ENCODE results near the gene IPO9.

Gene IPO9

DNA sequence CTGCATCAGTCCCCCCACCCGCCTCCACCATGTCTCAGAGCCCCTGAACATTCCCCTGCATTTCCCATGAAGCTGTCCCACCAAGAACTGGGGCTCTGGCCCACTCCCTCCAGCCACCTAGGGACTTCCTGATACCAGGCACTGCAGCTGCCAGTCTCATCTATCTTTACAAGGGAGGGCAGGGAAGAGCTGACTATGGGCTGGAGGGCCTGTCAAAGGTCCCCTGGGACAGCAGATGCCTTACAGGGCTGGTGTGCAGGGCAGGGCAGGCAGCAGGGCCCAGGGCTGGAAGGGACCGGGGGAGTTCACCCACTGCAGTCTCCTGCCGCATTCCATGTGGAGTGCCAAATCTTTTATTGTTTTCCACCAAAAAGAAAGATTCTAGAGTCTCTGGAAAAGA lies 77.4 kb downstream of the IPO9 start:
- DNase-seq (ENCODE audit: low read depth) = no peak

DNA sequence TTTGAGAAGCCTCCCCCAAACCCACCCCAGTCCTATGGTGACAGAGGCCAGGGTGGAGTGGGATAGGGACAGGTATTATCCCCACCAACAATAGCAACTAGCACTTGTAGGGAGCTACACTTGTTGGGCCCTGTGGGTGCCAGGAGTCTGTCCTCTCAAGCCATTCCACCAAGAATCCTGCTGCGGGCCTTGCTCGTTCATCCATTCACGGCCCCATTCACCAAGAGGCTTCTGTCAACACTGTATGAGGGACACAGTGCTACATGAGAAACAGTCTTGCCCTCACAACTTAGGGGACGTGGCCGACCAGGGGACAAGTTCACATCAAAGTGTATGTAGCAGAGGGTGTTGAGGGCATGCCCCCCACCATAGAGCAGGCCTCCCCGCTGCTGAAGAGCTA lies 78.7 kb downstream of the IPO9 start:
- no peak for DNase-seq (ENCODE audit: low read depth)

DNA sequence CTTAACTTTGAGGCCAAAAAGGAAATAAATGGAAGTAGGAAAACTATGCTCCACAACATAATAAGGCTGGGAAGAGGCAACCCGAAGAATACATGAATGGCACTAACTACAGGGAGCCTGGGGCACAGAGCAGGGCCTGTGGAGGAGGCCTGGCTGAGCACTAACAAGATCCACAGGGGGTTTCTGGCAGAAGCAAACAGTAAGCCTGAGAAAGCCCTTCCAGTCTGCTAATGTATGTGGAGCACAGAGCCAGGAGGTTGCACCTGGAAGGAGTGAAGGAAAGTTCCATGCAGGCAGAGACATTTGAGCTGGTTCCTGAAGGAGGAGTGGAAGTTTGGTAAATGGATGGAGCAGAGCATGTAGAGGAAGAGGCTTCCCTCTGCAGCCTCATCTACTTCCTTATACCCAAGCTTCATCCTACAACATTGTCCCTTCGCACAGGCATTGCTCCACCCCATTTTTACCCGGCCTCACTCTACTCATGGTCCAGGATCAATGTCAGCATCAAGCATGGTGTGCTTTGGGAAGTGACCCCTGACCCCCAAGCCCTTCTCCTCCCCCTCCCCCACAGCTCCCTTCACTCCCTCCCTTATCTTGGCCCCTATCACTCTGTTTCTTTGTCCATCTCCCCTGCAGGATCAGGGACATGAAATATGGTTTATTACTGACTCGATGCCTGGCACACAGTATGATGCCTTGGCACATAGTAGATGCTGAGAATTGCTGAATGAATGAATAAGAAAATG lies 83.0 kb downstream of the IPO9 start:
- DNase-seq (ENCODE audit: low read depth) = no peak

DNA sequence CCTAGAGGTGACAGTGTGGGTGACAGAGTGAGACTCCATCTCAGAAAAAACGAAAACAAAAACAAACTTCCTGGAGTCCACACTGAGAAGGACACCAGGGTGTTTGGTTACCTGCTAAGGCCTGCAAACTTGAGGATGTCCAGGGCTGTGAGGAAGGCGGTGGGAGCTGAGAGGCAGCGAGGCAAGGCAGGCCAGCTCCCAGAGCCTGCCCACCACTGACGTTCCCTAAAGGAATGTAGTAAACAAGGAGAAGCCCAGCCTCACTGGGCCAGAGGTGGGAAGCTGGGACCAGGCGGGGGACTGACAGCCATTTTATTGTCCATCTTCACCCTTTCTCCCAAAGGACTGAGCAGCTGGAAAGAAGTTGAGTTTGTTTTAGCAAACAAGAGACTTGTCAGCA lies 83.9 kb downstream of the IPO9 start:
- no peak for DNase-seq (ENCODE audit: low read depth)

DNA sequence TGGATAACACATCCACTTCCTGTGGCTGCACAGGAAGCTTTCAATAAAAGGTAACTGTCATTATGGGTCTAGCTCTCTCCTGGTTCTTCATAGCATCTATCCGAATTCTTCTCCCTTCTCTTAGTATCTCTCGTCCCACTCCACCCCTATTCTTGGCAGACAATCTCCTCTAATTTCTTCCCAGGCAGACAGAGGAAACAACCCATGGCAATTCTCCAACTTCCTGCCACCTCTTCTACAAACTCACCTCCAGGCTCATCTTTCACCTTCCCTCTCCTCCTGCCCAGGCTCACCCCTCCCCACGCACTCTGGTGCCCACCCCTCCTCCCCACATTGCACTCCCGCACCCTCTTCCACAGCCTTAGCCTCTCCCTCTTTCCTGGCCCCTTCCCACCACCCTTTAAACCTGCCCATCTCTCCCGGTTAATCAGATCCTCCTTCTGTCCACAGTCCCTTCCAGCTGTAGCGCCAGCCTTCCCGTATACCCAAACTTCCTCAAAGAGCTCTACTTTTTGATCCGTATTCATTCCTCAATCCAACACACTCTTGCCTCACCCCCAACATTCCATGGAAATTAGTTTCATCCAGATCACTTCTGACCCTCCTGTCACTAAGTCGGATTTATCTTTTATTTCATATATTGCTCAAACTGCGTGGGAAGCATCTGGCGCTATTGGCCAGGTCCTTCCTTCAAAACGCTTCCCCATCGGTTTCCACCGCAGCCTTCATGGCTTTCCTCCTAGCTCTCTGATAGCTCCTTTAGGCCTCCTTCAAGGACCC lies 85.7 kb downstream of the IPO9 start:
- DNase-seq (ENCODE audit: low read depth) = no peak

DNA sequence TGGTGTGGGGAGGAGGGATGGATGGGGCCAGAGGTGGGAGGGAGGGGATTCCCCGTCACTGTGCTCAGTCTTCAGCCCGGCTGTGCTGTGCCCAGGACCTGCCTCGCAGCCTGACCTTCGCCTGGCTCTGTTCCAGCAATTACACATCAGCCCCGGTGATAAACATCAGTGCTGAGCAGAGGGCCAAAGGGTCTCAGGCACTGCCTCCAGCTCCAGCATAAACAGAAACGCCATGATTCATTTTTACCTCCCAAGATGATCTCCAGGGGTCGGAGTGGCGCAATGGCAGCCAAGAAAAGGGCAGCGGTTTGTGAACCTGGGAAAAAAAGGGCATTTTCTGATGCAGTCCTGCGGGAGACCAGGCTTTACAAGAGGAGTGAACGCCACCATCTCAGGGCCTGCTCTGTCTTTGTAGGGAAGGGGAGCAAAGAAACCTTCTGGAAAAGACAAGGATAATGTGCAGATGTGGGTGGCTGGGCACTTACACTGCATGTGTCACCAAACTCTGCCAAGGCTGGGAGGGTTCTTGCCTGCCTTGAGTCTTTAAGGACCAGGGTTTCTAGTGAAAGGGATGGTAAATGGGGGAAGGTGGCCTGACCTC lies 87.8 kb downstream of the IPO9 start:
- DNase-seq (ENCODE audit: low read depth) = no peak

DNA sequence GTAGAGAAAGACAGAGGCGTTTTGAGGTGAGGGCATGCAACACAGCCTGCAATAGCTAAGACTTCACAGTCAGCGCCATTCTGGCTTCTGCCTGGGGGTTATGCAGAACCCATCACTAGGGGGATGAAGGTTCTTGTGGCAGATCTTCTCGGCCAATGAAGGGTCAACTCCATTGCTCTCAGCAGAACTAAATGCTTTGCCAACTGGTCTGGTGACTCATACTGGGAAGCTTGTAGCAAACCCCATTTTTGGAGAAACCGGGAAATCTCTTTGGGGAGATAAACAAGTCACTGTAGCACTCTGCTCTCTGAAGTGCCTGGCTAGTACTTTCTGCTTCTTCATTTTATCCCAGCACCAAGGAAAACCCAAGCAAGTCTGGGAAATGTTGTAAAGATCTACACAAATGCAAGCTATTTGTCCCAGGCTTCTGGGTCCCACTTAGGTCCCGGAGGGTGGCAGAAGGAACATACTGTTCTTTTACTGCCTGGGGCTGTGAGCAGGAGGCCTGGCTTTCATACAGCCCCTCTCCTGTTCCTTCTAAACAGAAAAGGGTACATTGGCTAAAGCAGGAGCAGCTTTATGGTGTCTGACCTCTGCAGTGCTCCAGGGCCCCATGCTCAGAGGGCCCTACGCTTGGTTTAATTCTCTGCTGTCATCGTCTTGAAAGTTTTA lies 88.5 kb downstream of the IPO9 start:
- DNase-seq (ENCODE audit: low read depth) = no peak

DNA sequence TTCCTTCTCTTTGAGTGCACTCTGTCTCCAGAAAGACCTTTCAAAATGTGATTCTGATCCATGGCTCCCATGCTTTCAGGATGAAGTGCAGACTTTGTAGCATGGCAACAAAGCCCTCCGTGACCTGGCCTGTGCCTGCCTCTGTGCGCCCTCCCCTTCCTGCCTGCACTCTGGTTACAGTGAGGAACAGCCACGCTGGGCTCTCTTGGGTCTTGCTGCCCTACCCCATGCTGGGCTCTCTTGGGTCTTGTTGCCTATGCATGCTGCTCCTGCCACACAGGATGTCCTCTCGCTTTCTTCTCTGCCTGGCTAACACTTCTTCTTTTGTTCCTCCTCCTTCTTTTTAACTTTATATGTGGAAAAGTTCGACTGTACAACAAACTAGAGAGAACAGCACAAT lies 89.4 kb downstream of the IPO9 start:
- DNase-seq (ENCODE audit: low read depth) = no peak

DNA sequence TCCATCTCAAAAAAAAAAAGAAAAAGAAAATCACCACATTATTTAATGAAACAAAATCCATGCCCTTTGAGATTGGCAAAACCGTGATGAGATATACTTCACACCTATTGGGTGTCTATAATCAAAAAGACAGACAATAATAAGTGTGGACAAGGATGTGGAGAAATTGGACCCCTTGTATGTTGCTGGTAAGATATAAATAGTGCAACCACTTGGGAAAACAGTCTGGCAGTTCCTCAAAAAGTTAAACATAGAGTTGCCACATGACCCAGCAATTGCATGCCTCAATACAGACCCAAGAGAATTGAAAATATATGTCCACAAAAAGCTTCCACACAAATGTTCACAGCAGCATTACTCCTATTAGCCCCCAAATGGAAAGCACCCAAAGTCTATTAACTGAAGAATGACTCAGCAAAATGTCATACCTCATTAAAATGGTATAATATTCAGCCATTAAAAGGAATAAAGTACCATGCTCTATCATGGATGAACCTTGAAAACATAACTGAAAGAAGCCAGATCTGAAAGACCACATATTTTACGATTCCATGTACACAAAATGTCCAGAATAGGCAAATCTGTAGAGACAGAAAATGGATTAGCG lies 93.1 kb downstream of the IPO9 start:
- DNase-seq (ENCODE audit: low read depth) = no peak

DNA sequence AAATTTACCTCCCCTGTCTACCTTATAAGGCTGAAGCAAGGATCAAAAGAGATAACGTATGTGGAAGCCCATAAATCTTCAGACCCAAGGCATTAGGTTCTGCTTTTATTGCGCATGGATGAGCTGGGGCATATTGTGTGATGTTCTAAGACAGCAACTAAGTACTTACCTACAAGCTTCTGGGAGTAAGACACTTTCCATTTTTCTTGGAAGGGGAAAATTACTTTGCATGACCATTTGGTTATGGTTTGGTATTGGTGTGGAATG lies 96.3 kb downstream of the IPO9 start:
- no peak for DNase-seq (ENCODE audit: low read depth)

DNA sequence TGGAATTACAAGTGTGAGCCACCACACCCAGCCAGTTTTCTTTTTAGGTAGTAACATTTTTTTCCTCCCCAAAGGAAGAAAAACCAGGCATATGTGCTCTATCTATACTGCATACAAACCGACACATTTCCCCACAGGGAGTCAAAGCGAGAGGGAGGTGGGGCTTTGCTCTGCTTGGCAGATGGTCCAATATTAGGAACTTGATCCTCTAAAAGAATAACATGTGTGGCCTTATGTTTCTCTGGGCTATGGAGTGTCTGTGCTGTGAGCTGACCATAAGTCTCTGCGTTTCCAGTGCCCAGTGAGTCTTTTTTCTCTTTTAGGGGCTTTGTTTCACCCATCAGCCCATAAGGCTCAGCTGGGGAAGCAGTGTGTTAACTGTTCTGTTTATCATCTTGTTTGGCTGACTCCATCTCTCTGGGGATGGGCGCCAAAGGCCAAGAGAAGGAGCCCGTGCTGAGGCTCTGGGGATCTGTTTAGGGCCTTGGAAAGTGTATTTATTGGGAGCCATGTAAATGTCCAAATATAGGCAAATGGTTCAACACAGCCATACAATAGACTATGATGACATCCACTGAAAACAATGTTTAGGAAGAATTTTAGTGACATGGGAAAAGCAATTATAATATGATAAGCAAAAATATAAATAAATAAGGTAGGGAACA lies 97.2 kb downstream of the IPO9 start:
- no peak for DNase-seq (ENCODE audit: low read depth)

DNA sequence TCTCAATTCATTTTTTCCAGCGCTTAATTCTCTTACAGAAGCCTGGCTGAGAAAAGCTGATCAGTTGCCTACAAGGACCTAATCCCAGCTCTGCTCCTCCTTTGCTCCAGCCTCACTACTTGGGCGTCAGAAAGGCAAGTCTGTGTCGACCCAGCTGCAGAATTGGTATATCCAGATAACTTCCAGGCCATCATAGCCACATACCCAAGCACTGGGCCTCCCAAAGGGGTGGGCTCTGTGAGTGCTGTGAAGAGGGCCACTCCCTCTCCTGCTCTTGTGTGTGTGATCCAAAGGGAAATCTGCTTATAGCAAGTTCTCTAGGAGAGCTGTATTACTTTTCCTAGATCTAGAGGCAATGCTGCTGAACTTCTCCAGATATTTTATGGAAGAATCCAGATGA lies 99.3 kb downstream of the IPO9 start:
- DNase-seq (ENCODE audit: low read depth) = no peak

DNA sequence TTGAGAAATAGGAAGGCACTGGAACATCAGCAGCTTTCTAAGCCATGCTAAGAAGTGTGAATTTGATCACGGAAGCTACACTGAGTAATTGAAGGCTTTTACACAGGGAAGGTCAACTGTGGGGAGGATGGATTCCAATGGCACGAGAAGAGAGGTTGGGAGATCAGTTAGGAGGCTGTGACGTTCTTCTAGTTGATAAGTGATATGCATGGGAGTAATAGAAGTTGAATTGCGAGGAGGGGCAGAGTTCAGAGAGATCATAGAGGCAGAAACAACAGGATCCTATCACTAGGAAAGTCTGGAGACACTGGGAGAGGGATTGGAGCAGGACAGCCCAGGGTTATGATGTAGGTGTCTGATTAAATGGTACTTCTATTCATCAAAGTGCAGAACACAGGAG lies 101.2 kb downstream of the IPO9 start:
- no peak for DNase-seq (ENCODE audit: low read depth)

DNA sequence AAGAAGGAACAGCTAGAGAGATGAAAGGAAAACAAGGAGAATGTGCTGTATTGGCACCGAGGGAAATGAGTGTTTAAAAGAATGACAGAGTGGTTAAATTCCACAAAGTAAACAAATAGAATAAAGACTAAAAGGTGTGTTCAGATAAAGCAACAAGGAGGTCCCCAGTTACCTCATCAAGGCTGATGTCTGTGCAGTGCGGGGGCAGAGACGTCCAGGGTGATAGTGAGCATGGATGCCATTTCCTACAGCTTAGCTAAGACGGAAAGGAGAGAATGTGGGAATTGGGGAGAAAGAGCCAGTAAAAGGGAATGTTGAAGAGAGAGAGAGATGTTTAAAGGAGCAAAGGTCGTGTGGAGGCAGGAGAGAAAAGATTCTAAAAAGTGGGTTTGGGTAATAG lies 101.8 kb downstream of the IPO9 start:
- DNase-seq (ENCODE audit: low read depth) = no peak
